GM13976 (cell line): ENCODE measurements around the gene PAPPA.

ENCODE experiments used
- DNase-seq: peaks from one replicate; pipeline ENCODE4 v3.0.0; 2012; ENCODE audit warnings: low spot score
- in situ Hi-C: fragments of 300-500 bp; cut with MboI; formaldehyde crosslinking; loops from one replicate; pipeline ENCODE4 v1.12.0; 2022; ENCODE audit warnings: low sequenced_read_pairs, mixed read lengths, inconsistent platforms; ENCODE audit not compliant: unreplicated experiment
- TF ChIP-seq, protein P1 (sequence below): IDR thresholded peaks from 2 replicates; pipeline ENCODE4 v1.5.1; 2012; ENCODE audit warnings: borderline replicate concordance, mild to moderate bottlenecking; ENCODE audit not compliant: insufficient read depth; ENCODE audit errors: extremely low read depth, missing control alignments, control extremely low read depth

Gene PAPPA

DNA sequence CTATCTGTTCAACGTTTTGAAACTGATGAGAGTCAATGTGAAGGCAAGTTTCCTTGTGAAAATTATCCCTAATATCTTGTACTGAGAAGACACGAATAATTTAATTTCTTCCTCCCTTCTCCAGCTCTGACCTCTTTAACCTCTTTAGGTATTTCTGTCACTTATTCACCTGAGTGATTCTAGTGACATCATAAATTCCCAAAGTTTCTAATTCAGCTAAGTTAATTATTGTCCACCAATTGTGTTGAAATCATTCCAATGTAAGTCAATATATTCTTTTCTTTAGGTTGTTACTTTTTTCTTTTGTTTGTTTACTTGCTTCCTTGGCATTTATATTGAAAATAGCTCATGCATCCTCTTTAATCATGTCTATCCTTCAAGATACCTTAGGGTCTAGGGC is 143.8 kb downstream of the PAPPA start:
- in situ Hi-C loops = no loop called here
- DNase-seq = no peak
- TF ChIP-seq, protein P1, sequence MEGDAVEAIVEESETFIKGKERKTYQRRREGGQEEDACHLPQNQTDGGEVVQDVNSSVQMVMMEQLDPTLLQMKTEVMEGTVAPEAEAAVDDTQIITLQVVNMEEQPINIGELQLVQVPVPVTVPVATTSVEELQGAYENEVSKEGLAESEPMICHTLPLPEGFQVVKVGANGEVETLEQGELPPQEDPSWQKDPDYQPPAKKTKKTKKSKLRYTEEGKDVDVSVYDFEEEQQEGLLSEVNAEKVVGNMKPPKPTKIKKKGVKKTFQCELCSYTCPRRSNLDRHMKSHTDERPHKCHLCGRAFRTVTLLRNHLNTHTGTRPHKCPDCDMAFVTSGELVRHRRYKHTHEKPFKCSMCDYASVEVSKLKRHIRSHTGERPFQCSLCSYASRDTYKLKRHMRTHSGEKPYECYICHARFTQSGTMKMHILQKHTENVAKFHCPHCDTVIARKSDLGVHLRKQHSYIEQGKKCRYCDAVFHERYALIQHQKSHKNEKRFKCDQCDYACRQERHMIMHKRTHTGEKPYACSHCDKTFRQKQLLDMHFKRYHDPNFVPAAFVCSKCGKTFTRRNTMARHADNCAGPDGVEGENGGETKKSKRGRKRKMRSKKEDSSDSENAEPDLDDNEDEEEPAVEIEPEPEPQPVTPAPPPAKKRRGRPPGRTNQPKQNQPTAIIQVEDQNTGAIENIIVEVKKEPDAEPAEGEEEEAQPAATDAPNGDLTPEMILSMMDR = no peak

GRCh38 chr9:116298249-116298648 is 144.7 kb downstream of the PAPPA start:
- TF ChIP-seq, protein P1 = no peak
- in situ Hi-C loops = no loop called here
- DNase-seq = no peak

DNA sequence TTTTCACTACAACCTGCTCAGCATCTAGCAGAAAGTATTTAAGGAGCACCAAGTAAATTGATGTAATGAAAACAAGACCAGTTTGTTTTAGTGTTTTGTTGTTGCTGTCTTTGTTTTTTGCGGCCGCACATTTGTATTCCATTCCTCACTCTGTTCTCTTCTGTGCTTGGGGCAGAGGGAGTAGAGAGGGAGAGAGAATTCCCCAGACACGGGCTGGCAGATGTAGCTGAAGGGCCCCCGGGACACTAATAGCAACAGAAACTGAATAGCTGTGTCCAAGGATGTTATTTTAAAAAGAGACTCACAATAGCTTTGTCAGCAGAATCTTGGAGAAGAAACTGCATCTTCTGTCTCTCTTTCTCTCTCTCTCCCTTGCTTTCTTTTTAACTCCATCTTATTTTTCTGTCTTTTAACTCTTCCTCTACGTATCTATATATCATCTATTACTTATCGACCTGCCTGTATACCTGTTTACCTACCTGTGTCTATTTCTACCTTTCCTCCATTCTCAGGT is 145.3 kb downstream of the PAPPA start:
- in situ Hi-C loops = no loop called here
- DNase-seq = no peak
- TF ChIP-seq, protein P1 = no peak

- DNase-seq = no peak
- TF ChIP-seq, protein P1 = no peak
- in situ Hi-C loops = no loop called here
Observed at GRCh38 chr9:116300360-116300870, 146.8 kb downstream of the PAPPA start.

GRCh38 chr9:116303270-116303669 is 149.7 kb downstream of the PAPPA start:
- in situ Hi-C loops = no loop called here
- DNase-seq = no peak
- TF ChIP-seq, protein P1 = no peak

DNA sequence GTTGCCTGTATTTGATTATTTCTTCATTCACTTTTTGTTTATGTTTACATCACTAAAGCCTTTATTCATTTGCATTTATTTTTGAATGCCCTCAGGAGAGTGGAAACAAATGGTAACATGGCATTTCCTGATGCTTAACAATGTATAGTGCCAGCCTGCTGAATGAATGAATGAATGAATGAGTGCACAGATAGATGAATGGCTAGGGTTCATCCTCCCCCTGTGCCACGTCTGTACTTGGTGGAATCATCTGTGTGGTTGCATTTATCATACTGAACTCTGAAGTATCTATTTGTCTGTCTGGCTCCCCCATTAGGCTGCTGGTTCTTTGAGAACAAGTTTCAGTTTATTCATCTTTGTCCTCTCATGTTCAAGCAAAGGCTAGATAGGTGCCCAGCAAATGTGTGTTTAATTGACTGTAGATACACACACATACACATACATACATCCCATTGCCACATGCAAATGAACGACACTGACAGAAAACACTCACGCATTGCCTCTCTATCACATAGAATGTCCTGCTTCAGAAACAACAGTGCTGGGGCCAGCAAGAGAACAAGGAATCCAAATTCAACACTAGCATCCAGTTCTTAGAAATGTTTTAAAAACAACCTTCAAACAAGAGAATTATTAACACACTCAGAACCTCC is 150.4 kb downstream of the PAPPA start:
- in situ Hi-C loops = no loop called here
- TF ChIP-seq, protein P1 = no peak
- DNase-seq = no peak
